ENCODE data around the gene RALGAPA2.

Gene RALGAPA2

DNA sequence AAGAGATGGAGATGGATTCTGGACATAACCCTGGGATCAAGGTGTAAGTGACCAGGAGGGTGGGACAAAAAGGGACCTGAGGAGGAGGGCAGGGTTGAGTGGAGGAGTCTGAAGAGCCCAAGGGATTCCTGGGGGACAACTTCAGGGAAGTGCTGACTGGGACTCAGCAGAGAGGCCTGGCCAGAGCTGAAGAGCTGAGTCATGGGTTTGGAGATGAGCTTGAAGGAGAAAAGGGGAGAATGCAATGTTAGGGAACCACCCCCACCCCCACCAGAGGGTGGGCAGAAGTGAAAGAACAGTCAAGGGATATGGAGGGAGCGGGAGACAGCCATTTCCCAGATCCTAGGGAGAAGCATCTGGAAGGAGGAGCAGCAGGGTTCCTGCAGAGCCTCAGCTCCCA lies 289.3 kb downstream of the RALGAPA2 start:
- no peaks in the 10 kb centered on the region for H3K27me3 ChIP-seq (ENCODE audit: insufficient read depth, low read length)
- H3K9me3 ChIP-seq (ENCODE audit: low read length): no peaks in the 10 kb centered on the region
- no peaks in the 10 kb centered on the region for H3K36me3 ChIP-seq (ENCODE audit: insufficient read depth, low read length)
- no peak overlapping the region for H3K4me3 ChIP-seq (ENCODE audit: low read length)
- no peak overlapping the region for H2AFZ ChIP-seq (ENCODE audit: low read depth, low read length)
- no peaks in the 10 kb centered on the region for H3K4me1 ChIP-seq (ENCODE audit: insufficient read depth, low read length)

DNA sequence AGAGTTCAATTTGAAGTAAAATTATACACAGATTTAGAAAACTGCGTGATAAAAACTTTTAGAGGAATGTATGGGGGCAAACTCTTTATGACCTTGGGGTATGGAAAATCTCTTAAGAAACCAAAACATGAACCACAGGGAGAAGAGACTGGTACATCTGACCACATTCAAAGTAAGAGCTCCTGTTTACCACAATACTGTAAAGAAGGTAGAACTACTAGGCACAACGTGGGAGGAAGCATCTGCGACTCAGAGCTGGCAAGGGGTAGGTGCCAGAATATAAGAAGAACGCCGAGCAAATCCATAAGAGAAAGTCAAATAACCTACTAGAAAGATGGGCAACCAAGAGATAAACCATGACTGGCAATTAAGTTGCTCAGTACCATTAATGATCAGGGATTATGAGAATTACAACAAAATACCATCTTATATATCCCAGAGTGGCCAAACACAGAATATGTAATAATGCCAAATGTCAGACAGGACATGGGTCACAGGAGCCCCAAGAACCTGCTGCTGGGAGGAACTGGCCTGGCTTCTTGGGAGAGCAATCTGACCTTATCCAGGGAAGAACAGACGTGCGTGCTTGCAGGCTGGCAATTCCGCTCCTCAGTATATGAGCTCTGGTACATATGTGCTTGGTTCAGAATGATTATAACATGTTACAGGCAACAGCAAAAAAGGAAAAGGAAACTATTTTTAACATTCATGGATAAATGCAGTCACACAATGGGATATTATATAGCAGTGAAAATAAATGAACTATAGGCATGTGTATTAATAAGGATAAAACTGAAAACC lies 294.4 kb downstream of the RALGAPA2 start:
- no peak overlapping the region for H3K4me3 ChIP-seq (ENCODE audit: low read length)
- H3K4me1 ChIP-seq (ENCODE audit: insufficient read depth, low read length): peaks cover 23% of the 10 kb centered on the region
- H3K27me3 ChIP-seq (ENCODE audit: insufficient read depth, low read length): no peaks in the 10 kb centered on the region

DNA sequence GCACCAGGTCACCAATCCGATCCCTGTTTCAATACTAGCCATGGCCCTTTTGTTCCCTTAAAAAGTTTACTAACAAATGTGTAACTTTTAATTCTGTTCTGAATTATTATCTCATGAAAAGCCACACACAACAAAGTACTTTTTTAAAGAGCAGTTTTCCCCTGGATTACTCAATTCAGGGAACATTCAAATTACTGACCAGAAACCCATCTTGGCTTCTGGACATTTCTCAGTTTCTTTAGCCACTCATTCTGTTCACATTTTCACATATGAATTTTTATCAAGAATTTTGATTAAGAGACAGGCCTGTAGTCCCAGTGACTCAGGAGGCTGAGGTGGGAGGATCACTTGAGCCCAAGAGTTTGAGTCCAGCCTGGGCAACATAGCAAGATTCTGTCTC lies 297.1 kb downstream of the RALGAPA2 start:
- Histone ChIP-seq H3K27me3 (ENCODE audit: insufficient read depth, low read length) (no peaks in the 10 kb centered on the region), H2AFZ (ENCODE audit: low read depth, low read length) (no peak overlapping the region), H3K9me3 (ENCODE audit: low read length) (no peaks in the 10 kb centered on the region), H3K36me3 (ENCODE audit: insufficient read depth, low read length) (no peaks in the 10 kb centered on the region), H3K4me3 (ENCODE audit: low read length) (no peak overlapping the region), H3K4me1 (ENCODE audit: insufficient read depth, low read length) (peaks cover 50% of the 10 kb centered on the region)

More for the DNA sequence above, 294.4 kb downstream of the RALGAPA2 start:
- no peaks in the 10 kb centered on the region for H3K9me3 ChIP-seq (ENCODE audit: low read length)
- no peaks in the 10 kb centered on the region for H3K36me3 ChIP-seq (ENCODE audit: insufficient read depth, low read length)
- H2AFZ ChIP-seq (ENCODE audit: low read depth, low read length): no peak overlapping the region

DNA sequence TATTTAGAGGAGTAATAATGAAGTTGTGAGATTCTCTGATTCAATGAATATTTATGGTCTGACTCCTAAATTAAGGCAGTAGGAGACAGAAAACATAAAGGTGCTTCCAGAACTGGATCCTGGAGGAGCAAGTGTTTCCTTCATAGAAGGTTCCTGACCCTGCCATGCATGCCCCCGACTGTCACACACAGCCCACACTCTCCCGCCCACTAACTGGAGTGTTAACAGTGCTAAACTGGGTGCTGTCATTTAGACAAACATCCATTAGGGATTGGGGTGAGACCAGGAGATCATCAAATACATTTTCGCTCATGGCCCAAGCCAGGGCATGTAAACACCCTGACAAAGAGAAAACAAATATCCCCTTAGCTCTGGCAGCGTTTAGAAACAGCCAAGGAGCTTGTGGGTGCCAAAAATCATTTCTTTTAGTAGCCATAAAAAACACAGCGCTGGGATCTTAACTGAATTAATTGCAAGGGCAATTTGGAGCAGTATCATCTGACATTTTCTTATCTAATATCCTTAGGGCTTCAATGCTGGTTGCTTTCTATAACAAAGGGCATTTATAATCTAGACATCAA lies 297.7 kb downstream of the RALGAPA2 start:
- Histone ChIP-seq H3K4me3 (ENCODE audit: low read length) (no peak overlapping the region), H3K27me3 (ENCODE audit: insufficient read depth, low read length) (peaks cover 3% of the 10 kb centered on the region), H3K9me3 (ENCODE audit: low read length) (no peaks in the 10 kb centered on the region), H3K4me1 (ENCODE audit: insufficient read depth, low read length) (peaks cover 56% of the 10 kb centered on the region), H2AFZ (ENCODE audit: low read depth, low read length) (no peak overlapping the region), H3K36me3 (ENCODE audit: insufficient read depth, low read length) (no peaks in the 10 kb centered on the region)

DNA sequence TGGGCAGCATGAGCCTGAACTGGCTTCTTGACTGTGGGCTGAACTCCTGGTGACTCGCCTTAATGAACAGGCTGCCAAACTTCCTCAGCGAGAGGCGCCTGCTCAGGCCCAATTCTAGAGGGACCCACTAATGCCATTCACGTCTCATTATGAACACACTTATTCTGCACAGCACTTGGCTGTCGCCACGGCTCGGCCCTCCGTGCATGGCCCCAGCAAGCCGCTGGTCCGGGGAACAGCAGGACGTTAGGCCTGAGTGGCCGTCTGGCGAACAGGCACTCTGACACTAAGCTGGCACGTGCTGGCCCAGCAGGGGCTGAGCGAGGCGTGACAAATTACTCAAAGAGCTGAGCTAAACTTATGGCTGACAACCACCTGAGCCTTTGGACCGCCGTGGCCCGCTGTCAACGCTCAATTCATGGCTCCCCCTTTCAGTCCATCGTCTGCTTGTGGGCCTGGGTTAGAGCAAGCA lies 298.6 kb downstream of the RALGAPA2 start:
- Histone ChIP-seq H3K9me3 (ENCODE audit: low read length) (no peaks in the 10 kb centered on the region), H3K27me3 (ENCODE audit: insufficient read depth, low read length) (peaks cover 5% of the 10 kb centered on the region), H2AFZ (ENCODE audit: low read depth, low read length) (no peak overlapping the region), H3K4me1 (ENCODE audit: insufficient read depth, low read length) (peaks cover 65% of the 10 kb centered on the region), H3K36me3 (ENCODE audit: insufficient read depth, low read length) (no peaks in the 10 kb centered on the region), H3K4me3 (ENCODE audit: low read length) (no peak overlapping the region)

DNA sequence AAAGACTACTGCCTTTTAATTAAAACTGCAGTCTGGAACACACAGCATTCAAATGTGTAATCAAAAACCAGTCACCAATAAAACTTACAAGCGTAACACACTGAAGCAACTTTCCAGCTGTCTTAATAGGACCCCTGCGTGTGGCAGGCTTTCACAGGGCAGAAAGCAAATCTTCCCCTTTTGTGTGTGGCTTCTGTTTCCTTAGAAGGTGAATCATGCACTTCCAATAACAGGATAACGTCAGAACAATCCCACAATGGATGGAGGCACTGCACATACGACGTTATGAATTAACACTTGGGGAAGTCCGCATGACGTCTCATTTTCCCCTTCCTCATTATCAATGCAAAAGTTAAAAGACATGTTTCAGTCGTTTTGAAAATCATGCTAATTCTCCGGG lies 299.7 kb downstream of the RALGAPA2 start:
- Histone ChIP-seq H3K4me3 (ENCODE audit: low read length) (no peak overlapping the region), H3K27me3 (ENCODE audit: insufficient read depth, low read length) (peaks cover 5% of the 10 kb centered on the region), H3K4me1 (ENCODE audit: insufficient read depth, low read length) (peaks cover 71% of the 10 kb centered on the region), H2AFZ (ENCODE audit: low read depth, low read length) (no peak overlapping the region), H3K9me3 (ENCODE audit: low read length) (no peaks in the 10 kb centered on the region), H3K36me3 (ENCODE audit: insufficient read depth, low read length) (no peaks in the 10 kb centered on the region)

DNA sequence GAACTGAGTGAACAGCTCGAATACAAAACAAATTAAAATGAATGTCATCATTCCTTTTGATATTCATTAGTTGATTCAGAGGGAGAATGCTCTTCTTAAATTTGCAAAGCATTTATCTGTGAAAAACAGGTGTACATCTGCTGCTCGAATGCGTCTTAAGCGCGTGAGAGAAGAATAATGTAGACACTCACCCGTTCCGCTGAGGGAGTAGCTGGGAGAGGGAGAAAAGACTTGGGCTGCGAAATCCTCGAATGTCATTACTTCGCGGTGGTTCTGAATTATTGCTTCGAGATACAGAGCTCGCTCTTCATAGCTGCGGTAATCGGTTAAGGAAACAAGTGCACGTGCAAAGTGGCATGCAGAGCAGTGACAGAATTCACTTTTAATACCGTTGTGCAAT lies 300.6 kb downstream of the RALGAPA2 start:
- Histone ChIP-seq H3K9me3 (ENCODE audit: low read length) (no peaks in the 10 kb centered on the region), H3K36me3 (ENCODE audit: insufficient read depth, low read length) (no peaks in the 10 kb centered on the region), H2AFZ (ENCODE audit: low read depth, low read length) (no peak overlapping the region), H3K4me3 (ENCODE audit: low read length) (peak overlapping the region; percentile 27), H3K4me1 (ENCODE audit: insufficient read depth, low read length) (peaks cover 71% of the 10 kb centered on the region), H3K27me3 (ENCODE audit: insufficient read depth, low read length) (peaks cover 5% of the 10 kb centered on the region)

DNA sequence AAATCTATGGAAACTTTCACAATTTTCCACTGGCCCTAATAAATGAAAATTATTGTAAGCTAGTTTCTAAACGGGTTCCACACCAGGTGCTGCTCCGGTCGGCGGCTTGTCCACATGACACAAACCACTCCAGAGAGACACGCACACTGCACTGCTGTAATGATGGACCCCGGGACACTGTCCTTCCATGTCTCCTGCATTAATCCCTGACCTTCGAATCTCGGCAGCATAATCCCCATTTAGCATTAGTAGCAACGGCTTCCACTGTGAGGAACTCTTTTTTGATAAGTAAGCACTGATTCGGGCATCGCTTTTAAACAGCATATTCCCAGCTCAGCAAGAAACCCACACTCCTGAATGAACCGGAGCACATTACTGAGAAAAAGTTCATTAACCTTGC lies 301.0 kb downstream of the RALGAPA2 start:
- no peaks in the 10 kb centered on the region for H3K36me3 ChIP-seq (ENCODE audit: insufficient read depth, low read length)
- H3K27me3 ChIP-seq (ENCODE audit: insufficient read depth, low read length): peaks cover 5% of the 10 kb centered on the region
- H3K9me3 ChIP-seq (ENCODE audit: low read length): no peaks in the 10 kb centered on the region
- peaks cover 71% of the 10 kb centered on the region for H3K4me1 ChIP-seq (ENCODE audit: insufficient read depth, low read length)
- no peak overlapping the region for H2AFZ ChIP-seq (ENCODE audit: low read depth, low read length)
- H3K4me3 ChIP-seq (ENCODE audit: low read length): peak overlapping the region; percentile 27

DNA sequence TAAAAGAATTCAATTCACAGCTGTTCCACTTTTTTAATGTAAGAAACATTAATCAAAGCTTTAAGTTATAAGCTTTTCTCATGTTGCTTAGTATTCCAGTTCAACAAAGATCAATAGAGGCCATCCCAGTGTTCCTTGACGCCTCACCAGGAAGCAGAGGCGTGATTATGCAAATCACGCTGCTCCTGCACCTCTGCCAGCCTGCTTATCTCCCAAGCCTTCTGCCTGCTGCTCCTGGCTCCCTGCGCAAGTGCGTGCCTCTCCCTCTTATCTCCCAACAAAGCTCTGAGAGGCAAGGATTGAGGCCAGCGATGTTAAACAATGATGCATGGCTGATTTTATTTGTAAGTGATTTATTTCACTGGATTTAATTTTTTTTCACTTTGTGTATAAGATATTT lies 301.8 kb downstream of the RALGAPA2 start:
- peaks cover 71% of the 10 kb centered on the region for H3K4me1 ChIP-seq (ENCODE audit: insufficient read depth, low read length)

DNA sequence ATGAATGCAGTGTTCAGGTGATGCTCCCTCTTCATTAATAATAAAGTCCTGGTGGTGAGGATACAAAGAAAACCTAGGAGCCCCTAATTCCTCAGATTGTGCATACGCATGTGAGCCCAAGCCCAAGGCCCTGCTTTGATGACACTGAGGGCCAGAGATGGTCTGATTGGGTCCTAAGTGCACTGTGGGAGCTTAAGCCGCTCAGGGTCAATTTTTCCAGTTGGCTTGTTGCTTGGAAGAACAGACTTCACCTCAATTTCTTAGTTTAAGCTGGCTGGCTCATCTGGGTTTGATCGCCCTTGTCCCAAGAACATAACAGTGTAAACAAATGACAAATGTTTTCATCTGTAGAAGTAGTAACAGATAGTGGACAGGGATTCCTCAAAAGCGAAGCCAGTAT lies 303.1 kb downstream of the RALGAPA2 start:
- no peaks in the 10 kb centered on the region for H3K9me3 ChIP-seq (ENCODE audit: low read length)
- peaks cover 61% of the 10 kb centered on the region for H3K4me1 ChIP-seq (ENCODE audit: insufficient read depth, low read length)

More for the DNA sequence above, 301.8 kb downstream of the RALGAPA2 start:
- H3K36me3 ChIP-seq (ENCODE audit: insufficient read depth, low read length): no peaks in the 10 kb centered on the region
- no peak overlapping the region for H2AFZ ChIP-seq (ENCODE audit: low read depth, low read length)
- H3K9me3 ChIP-seq (ENCODE audit: low read length): no peaks in the 10 kb centered on the region
- peaks cover 5% of the 10 kb centered on the region for H3K27me3 ChIP-seq (ENCODE audit: insufficient read depth, low read length)
- H3K4me3 ChIP-seq (ENCODE audit: low read length): peak overlapping the region; percentile 0

DNA sequence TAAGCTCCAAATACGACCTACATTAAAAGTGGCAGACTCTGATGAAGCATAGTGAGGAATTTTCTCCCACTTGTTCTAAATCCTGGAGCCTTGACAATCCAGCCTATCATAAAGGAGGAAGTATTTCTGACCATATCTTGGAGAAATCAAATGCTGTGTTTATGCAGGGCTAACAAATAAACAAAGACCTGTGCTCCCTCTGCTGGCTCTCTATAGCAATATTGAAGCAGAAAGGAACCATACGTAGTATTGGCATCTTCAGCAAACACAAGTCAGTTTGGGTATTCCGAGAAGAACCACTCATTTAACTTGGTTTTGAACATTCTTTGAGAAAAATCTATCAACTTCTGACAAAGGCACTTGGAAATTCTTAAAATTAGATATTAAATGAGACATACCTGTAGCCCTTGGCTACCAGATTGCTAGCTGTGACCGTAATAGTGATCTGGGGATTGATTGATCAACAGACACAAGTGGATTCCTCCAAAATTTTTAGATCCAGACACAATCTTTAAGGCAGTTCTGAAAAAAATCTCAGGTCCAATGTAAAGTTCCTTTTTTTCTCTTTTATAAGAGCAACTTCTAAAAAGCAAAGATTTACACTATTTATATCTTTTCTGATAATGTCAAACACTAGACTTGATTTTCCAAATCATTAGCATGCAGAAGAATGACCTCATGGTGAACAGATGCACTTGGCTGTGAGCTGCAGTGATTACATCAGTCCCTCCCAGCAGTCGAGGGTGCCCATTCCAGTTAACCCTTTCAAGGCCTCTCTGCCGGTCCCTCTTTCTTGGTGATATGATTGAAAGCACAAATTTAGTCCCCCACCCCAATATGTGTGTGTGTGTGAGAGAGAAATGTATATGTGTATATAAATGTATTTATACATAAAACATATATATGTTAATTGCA lies 304.3 kb downstream of the RALGAPA2 start:
- Histone ChIP-seq H3K4me1 (ENCODE audit: insufficient read depth, low read length) (peaks cover 49% of the 10 kb centered on the region), H3K27me3 (ENCODE audit: insufficient read depth, low read length) (peaks cover 5% of the 10 kb centered on the region), H3K4me3 (ENCODE audit: low read length) (no peak overlapping the region), H3K36me3 (ENCODE audit: insufficient read depth, low read length) (no peaks in the 10 kb centered on the region), H3K9me3 (ENCODE audit: low read length) (no peaks in the 10 kb centered on the region), H2AFZ (ENCODE audit: low read depth, low read length) (no peak overlapping the region)

More for the DNA sequence above, 303.1 kb downstream of the RALGAPA2 start:
- Histone ChIP-seq H3K4me3 (ENCODE audit: low read length) (no peak overlapping the region), H3K27me3 (ENCODE audit: insufficient read depth, low read length) (peaks cover 5% of the 10 kb centered on the region), H3K36me3 (ENCODE audit: insufficient read depth, low read length) (no peaks in the 10 kb centered on the region), H2AFZ (ENCODE audit: low read depth, low read length) (no peak overlapping the region)

DNA sequence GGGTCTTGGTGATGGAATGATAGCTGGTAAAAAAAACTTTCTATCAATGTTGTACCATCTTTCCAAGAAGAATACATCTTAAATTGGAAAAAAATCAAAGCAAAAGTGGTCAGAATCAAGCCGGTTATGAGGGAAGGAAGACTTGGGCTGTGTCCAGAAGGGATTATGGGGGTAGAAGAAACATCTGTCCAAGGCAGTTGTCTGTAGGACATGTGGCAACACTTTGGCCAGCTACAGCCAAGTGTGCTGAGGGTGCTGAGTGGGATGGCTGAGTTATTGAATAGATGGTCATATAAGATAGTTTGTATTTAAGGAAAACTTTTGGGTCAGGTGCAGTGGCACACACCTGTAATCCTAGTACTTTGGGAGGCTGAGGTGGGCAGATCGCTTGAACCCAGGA lies 306.1 kb downstream of the RALGAPA2 start:
- Histone ChIP-seq H3K4me3 (ENCODE audit: low read length) (no peak overlapping the region), H3K4me1 (ENCODE audit: insufficient read depth, low read length) (peaks cover 30% of the 10 kb centered on the region), H2AFZ (ENCODE audit: low read depth, low read length) (no peak overlapping the region), H3K9me3 (ENCODE audit: low read length) (no peaks in the 10 kb centered on the region), H3K27me3 (ENCODE audit: insufficient read depth, low read length) (peaks cover 5% of the 10 kb centered on the region), H3K36me3 (ENCODE audit: insufficient read depth, low read length) (no peaks in the 10 kb centered on the region)

DNA sequence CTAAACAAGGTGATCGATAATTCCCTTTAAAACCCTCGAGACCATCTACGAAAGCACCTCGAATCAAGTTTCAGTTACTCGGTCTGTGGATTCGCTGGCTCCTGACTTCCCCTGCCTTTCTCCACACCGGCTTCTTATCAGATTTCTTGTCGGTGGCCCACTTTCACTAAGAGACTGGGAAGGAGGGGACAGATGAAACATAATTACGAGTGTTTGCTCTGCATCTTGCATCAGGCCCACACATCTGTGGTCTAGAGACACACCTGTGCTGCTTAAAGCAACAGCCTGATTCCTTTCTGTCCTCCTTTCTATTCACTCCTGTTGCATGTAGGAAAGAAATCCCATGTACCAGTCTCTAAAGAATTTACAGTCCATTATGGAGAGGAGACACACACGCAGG lies 306.8 kb downstream of the RALGAPA2 start:
- Histone ChIP-seq H3K4me3 (ENCODE audit: low read length) (no peak overlapping the region), H3K4me1 (ENCODE audit: insufficient read depth, low read length) (peaks cover 24% of the 10 kb centered on the region), H3K9me3 (ENCODE audit: low read length) (no peaks in the 10 kb centered on the region), H3K36me3 (ENCODE audit: insufficient read depth, low read length) (no peaks in the 10 kb centered on the region), H2AFZ (ENCODE audit: low read depth, low read length) (no peak overlapping the region), H3K27me3 (ENCODE audit: insufficient read depth, low read length) (peaks cover 5% of the 10 kb centered on the region)
